Left lung (tissue), 10 donors: ENCODE results near the gene SLC41A3. TPM values are rescaled to one million over a fixed set of nuclear protein-coding genes. Genes with fewer than 3 reads are reported as not detected.

Experiments used
- ATAC-seq: fragments of 200-7000 bp; cut with Tn5 transposase; one replicate; pipeline ENCODE4 v1.9.1; 2020; ENCODE audit warnings: moderate library complexity
- DNase-seq, 4 donors: peaks; one replicate each; pipeline ENCODE4 v3.0.0-alpha.2; 2013 to 2020
- H3K27ac ChIP-seq, 2 donors: fragments of 200-600 bp; sonication (generic) in 1 of 2; one replicate each; pipeline versions ENCODE4 v1.5.0 to v1.8.0; 2020 to 2021
- H3K27me3 ChIP-seq, 2 donors: fragments of 200-600 bp; sonication (generic) in 1 of 2; one replicate each; pipeline versions ENCODE4 v1.5.0 to v1.8.0; 2020 to 2021
- H3K36me3 ChIP-seq, 2 donors: fragments of 200-600 bp; sonication (generic) in 1 of 2; one replicate each; pipeline versions ENCODE4 v1.5.0 to v1.8.0; 2020 to 2021
- H3K4me1 ChIP-seq, 2 donors: fragments of 200-600 bp; one replicate each; pipeline ENCODE4 v1.8.0; 2021
- H3K4me3 ChIP-seq, 2 donors: fragments of 200-600 bp; sonication (generic) in 1 of 2; one replicate each; pipeline versions ENCODE4 v1.5.0 to v1.8.0; 2020 to 2021; ENCODE audit warnings: mild to moderate bottlenecking in 1 of 2
- H3K9me3 ChIP-seq, 2 donors: fragments of 200-600 bp; sonication (generic) in 1 of 2; one replicate each; pipeline versions ENCODE4 v1.5.0 to v1.8.0; 2020 to 2021
- CTCF ChIP-seq, 2 donors: fragments of 200-600 bp; sonication (generic) in 1 of 2; IDR thresholded peaks; one replicate each; pipeline versions ENCODE4 v1.5.0 to v1.8.0; 2021; ENCODE audit warnings: antibody characterized with exemption in 2 of 2
- intact Hi-C, 2 donors: fragments of 100-400 bp; cut with DNase I; formaldehyde crosslinking; loops; one replicate each; pipeline versions ENCODE4 v1.11.2 to v1.14.2; 2022
- polyA plus RNA-seq, 6 donors: library from polyadenylated mRNA; unstranded; fragments of 120-200 nt; gene quantifications; one replicate each; pipeline ENCODE4 v1.2.1, GENCODE V29; 2013; ENCODE audit not compliant: insufficient read length in 6 of 6
- total RNA-seq, 2 donors: library from RNA; stranded (reverse); fragmentation: NEBNext Ultra II Directional; extraction: Animal tissue kit (Norgen Biotek cat#: 25700); gene quantifications; one replicate each; pipeline ENCODE4 v1.2.1, GENCODE V29; 2021
- donor health status: DM: no; HTN: yes; CAD: no.
- donor health status: DM: no; HTN: no; CAD: no.

Gene SLC41A3
- total and polyA plus RNA-seq, 8 donors, result 35.1 to 69.5 (median 59.0) TPM

GRCh38 chr3:126121074-126121473 is 37.1 kb upstream of the SLC41A3 start:
- TF ChIP-seq CTCF (IDR thresholded peaks at IDR 0.05), result no peak
- intact Hi-C loops, result no loop called here
- Histone ChIP-seq H3K27me3 (no peaks in the 10 kb centered on the region), H3K27ac (no peak overlapping the region), H3K9me3 (no peaks in the 10 kb centered on the region), H3K4me1 (no peaks in the 10 kb centered on the region), H3K4me3 (no peak overlapping the region), H3K36me3 (no peaks in the 10 kb centered on the region)
- ATAC-seq, result no peak
- DNase-seq, result peak in 1 of 4 donors; percentile 47

GRCh38 chr3:126119976-126120375 is 36.1 kb upstream of the SLC41A3 start:
- Histone ChIP-seq H3K4me3 (no peak overlapping the region), H3K27ac (no peak overlapping the region), H3K27me3 (no peaks in the 10 kb centered on the region), H3K9me3 (no peaks in the 10 kb centered on the region), H3K4me1 (no peaks in the 10 kb centered on the region), H3K36me3 (no peaks in the 10 kb centered on the region)
- DNase-seq, result no peak
- intact Hi-C loops, result no loop called here
- no peak for TF ChIP-seq CTCF (IDR thresholded peaks at IDR 0.05)
- ATAC-seq, result no peak

- no peak for ATAC-seq
These were observed 35.2 kb upstream of the SLC41A3 start for GRCh38 chr3:126119008-126119675.

GRCh38 chr3:126118591-126118990 is 34.7 kb upstream of the SLC41A3 start:
- no peaks in the 10 kb centered on the region for H3K9me3 ChIP-seq
- no peaks in the 10 kb centered on the region for H3K36me3 ChIP-seq
- H3K27me3 ChIP-seq, result no peaks in the 10 kb centered on the region
- no peak overlapping the region for H3K27ac ChIP-seq
- peak in 1 of 4 donors; percentile 58 for DNase-seq
- TF ChIP-seq CTCF (IDR thresholded peaks at IDR 0.05), result no peak
- ATAC-seq, result no peak
- intact Hi-C loops, result no loop called here
- H3K4me3 ChIP-seq, result no peak overlapping the region
- no peaks in the 10 kb centered on the region for H3K4me1 ChIP-seq

More at GRCh38 chr3:126119008-126119675, 35.2 kb upstream of the SLC41A3 start:
- no peaks in the 10 kb centered on the region for H3K4me1 ChIP-seq
- no peak for TF ChIP-seq CTCF (IDR thresholded peaks at IDR 0.05)
- no peaks in the 10 kb centered on the region for H3K36me3 ChIP-seq
- no peak for DNase-seq
- H3K9me3 ChIP-seq, result no peaks in the 10 kb centered on the region
- no peak overlapping the region for H3K4me3 ChIP-seq
- intact Hi-C loops, result no loop called here
- H3K27me3 ChIP-seq, result no peaks in the 10 kb centered on the region
- H3K27ac ChIP-seq, result no peak overlapping the region

GRCh38 chr3:126117786-126118185 is 33.9 kb upstream of the SLC41A3 start:
- Histone ChIP-seq H3K4me1 (no peaks in the 10 kb centered on the region), H3K36me3 (no peaks in the 10 kb centered on the region), H3K4me3 (no peak overlapping the region), H3K27ac (no peak overlapping the region), H3K9me3 (no peaks in the 10 kb centered on the region), H3K27me3 (no peaks in the 10 kb centered on the region)
- peak in 1 of 4 donors; percentile 65 for DNase-seq
- ATAC-seq, result no peak
- intact Hi-C loops, result no loop called here
- TF ChIP-seq CTCF (IDR thresholded peaks at IDR 0.05), result no peak
